Lower leg skin (tissue), 3 donors: ENCODE results near the gene SCUBE3.

Source experiments
- CTCF ChIP-seq, 3 donors: fragments of 450-650 bp; IDR thresholded peaks; one replicate each; pipeline ENCODE4 v1.5.1; 2016; ENCODE audit warnings: antibody characterized with exemption in 3 of 3, mild to moderate bottlenecking in 3 of 3, moderate library complexity in 2 of 3
- POLR2A ChIP-seq, 2 donors: fragments of 450-650 bp; IDR thresholded peaks; one replicate each; pipeline ENCODE4 v1.6.1; 2016 to 2017; ENCODE audit warnings: antibody characterized with exemption in 2 of 2, mild to moderate bottlenecking in 1 of 2, moderate library complexity in 1 of 2

DNA sequence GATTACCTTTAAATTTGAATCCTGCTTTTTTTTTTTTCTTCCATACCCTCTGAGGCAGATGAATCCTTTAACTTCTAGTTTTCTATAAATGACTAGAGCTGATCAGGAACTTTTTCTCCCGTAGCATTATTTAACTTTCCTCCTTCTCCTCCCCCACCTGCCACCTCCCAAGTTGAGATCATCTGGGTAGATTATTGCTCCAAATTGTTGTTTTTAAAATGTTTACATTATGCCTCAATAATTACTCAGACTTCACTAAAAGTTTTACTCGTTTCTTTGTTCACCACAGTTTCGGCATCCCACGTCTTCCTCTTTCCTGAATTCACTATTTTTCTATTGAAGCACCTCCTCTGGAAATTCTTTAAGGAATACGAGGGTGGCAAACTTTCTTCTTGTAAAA lies 16.6 kb upstream of the SCUBE3 start:
- TF ChIP-seq CTCF (IDR thresholded peaks at IDR 0.05) (no peak), POLR2A (IDR thresholded peaks at IDR 0.05) (no peak)
